GM19193 (cell line): ENCODE results near the gene PNPLA7.

Experiments used
- POLR2A ChIP-seq: IDR thresholded peaks from 4 replicates; pipeline ENCODE4 v1.6.1; 2011; ENCODE audit not compliant: insufficient read depth, insufficient read length; ENCODE audit errors: extremely low read depth

The PNPLA7 gene

GRCh38 chr9:137480686-137481683 lies 69.2 kb downstream of the PNPLA7 start:
- no peak for TF ChIP-seq POLR2A

GRCh38 chr9:137479892-137480685 lies 70.1 kb downstream of the PNPLA7 start:
- TF ChIP-seq POLR2A = no peak

DNA sequence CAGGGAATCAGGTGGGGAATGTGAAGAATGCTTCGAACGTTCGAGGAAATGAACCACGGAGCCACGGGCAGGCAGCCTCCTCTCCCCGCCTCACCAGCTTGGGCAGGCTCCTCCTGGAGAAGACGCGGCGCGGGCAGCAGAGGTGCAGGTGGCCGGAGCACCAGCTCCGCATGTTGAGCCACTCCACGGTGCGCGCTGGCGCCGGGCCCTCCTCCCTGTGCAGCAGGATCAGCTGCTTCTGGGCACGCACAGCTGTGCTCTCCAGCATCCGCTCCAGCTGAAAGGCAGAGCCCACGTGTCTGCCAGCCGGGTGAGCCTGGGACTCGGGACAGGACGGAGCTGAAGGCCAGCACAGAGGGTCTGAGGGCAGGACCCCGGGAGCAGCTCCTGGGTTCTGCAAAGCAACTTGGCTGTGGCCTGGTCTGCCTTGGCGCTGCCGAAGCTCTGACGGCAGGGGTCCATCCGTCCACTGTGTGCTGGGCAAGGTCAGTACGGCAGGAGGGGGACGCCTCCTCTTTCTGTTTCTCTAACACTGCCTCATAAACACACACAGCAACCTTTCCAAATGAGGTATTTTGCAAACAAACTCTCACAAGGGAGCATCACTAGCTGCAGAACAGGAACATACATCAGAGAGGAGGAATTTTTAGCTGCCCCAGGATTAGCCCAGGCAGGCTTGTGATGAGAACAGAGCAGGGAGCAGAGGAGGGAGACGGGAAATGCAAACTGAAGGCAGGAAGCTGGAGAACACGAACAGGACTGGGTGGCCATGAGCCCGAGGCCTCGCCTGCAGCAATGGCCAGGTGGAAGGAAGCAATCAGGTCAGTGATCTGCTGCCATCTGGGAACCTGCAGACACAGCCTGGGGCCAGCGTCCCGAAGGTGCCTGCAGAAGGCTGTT lies 71.0 kb downstream of the PNPLA7 start:
- TF ChIP-seq POLR2A = no peak

GRCh38 chr9:137478613-137478961 lies 71.6 kb downstream of the PNPLA7 start:
- no peak for TF ChIP-seq POLR2A

- TF ChIP-seq POLR2A = no peak
Observed at GRCh38 chr9:137477778-137478612, 72.2 kb downstream of the PNPLA7 start.

DNA sequence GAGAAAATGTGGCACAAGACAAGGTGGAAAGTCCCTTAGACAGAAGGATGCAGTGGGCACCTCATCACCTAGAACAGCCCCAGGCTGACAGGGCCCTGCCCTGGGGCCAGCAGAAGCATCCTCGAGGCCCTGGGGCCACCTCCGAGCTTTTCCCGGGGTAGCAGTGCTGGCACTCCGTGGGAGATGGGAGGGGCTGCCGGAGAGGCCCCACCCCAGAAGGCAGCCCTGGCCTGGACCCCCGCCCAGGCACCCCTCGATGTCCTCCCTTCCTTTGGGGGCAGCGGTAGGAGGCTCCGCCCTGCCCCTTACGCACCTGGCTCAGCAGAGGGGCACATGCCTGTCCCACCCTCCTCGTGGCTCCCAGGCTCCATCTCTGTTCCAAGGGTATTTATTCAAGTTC lies 73.3 kb downstream of the PNPLA7 start:
- no peak for TF ChIP-seq POLR2A

DNA sequence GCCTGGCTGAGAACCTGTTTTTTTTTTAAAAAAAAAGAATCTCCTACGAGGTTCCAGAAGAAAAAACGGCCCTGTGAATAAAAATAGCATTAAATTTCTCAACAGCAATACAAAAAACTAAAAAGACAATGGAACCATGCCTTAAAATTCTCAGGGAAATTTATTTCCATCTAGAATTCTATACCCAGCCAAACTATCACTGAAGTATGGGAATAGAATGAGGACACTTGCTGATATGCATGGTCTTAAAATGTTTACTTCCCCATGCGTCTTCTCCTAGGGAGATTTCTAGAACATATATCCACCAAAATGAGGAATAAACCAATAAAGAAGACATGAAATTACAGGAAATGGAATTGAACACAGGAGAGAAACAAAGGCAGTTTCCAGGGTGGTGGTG lies 74.5 kb downstream of the PNPLA7 start:
- no peak for TF ChIP-seq POLR2A

DNA sequence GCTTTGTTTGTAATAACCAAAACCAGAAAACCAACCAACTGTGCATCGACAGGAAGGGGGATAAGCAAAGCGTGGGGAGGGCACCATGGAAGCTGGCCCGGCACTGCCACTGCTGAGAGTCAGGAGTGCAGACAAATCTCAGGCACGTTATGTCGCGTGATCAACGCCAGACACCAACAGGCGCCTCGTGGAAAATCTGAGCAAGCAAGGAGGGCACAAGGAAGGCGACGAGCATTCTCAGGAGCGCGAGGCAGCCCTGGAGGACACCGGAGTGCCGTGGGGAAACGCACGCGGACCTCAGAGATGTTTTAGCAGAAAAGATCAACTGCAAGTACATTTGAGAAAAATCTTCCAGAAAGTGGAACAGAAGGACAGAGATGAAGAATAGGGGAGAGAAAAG lies 75.9 kb downstream of the PNPLA7 start:
- TF ChIP-seq POLR2A = no peak

- TF ChIP-seq POLR2A = no peak
Observed at GRCh38 chr9:137470785-137471184, 79.4 kb downstream of the PNPLA7 start.

GRCh38 chr9:137467896-137468295 lies 82.3 kb downstream of the PNPLA7 start:
- no peak for TF ChIP-seq POLR2A

DNA sequence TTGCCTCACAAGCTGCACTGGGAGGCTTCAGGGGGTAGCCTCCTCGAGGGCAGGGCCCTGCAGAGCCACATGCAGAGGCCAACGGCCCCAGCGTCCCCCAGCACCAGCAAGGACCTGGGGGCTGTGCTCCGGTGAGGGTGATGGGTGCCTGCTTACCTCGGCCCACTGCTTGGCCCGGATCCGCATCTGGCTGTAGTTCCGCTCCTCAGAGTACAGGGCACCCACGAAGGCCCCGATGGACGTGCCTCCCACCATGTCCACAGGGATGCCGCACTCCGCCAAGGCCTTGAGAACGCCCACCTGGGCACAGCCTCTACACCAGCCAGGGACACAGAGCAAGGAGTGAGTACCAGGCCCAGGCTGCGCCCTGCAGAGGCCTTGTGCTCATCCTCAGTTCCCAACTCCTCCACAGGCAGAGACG lies 83.0 kb downstream of the PNPLA7 start:
- TF ChIP-seq POLR2A = no peak

- TF ChIP-seq POLR2A = no peak
Observed at GRCh38 chr9:137465720-137466388, 84.3 kb downstream of the PNPLA7 start.

GRCh38 chr9:137465000-137465719 lies 85.0 kb downstream of the PNPLA7 start:
- TF ChIP-seq POLR2A = no peak
